HEK293T (cell line): ENCODE data around the gene OLFM2.
A peak's percentile ranks its signal among the peaks of the same experiment; 100 is the strongest.
"Not testable (repeated sequence)": the region's sequence is repeated elsewhere in the genome, so short reads cannot be mapped to it uniquely, and the experiment has no call there.

ENCODE experiments used
- CTCF ChIA-PET: fragments of 350-600 bp; formaldehyde crosslinking; extraction: SDS; loops from one replicate; lab custom pipeline; 2021; ENCODE audit warnings: antibody characterized with exemption, inconsistent platforms; lab: Yijun Ruan, JAX
- POLR2A ChIA-PET: fragments of 350-600 bp; formaldehyde crosslinking; extraction: SDS; loops from one replicate; lab custom pipeline; 2020; ENCODE audit warnings: antibody characterized with exemption, inconsistent platforms; lab: Yijun Ruan, JAX
- DNase-seq: peaks from one replicate; pipeline ENCODE4 v3.0.0; 2012; ENCODE audit warnings: mixed read lengths; ENCODE audit errors: extremely low spot score
- ARNT ChIP-seq: fragments of 450-650 bp; IDR thresholded peaks from 2 replicates; pipeline ENCODE4 v1.6.1; 2017; ENCODE audit warnings: mild to moderate bottlenecking
- BHLHE40 ChIP-seq: fragments of 450-650 bp; IDR thresholded peaks from 2 replicates; pipeline ENCODE4 v1.6.1; 2016; ENCODE audit warnings: mild to moderate bottlenecking, moderate library complexity, borderline replicate concordance
- CTBP1 ChIP-seq: fragments of 450-650 bp; IDR thresholded peaks from 2 replicates; pipeline ENCODE4 v1.6.1; 2016; ENCODE audit warnings: borderline replicate concordance
- ELF4 ChIP-seq: fragments of 450-650 bp; IDR thresholded peaks from 2 replicates; pipeline ENCODE4 v1.6.1; 2017; ENCODE audit warnings: antibody characterized with exemption
- FOXA1 ChIP-seq: fragments of 450-650 bp; IDR thresholded peaks from 2 replicates; pipeline ENCODE4 v1.6.1; 2016; ENCODE audit warnings: mild to moderate bottlenecking
- FOXK2 ChIP-seq: fragments of 450-650 bp; IDR thresholded peaks from 2 replicates; pipeline ENCODE4 v1.6.1; 2016; ENCODE audit warnings: mild to moderate bottlenecking
- FOXM1 ChIP-seq: fragments of 450-650 bp; IDR thresholded peaks from 2 replicates; pipeline ENCODE4 v1.6.1; 2017; ENCODE audit warnings: mild to moderate bottlenecking, borderline replicate concordance
- HDGF ChIP-seq: fragments of 450-650 bp; IDR thresholded peaks from 2 replicates; pipeline ENCODE4 v1.6.1; 2017; ENCODE audit warnings: antibody characterized with exemption, borderline replicate concordance
- L3MBTL2 ChIP-seq: fragments of 450-650 bp; conservative IDR thresholded peaks from 2 replicates; pipeline ENCODE4 v1.6.1; 2016; ENCODE audit warnings: mild to moderate bottlenecking
- LEF1 ChIP-seq: fragments of 450-650 bp; IDR thresholded peaks from 2 replicates; pipeline ENCODE4 v1.6.1; 2017; ENCODE audit warnings: mild to moderate bottlenecking, borderline replicate concordance
- NFRKB ChIP-seq: fragments of 450-650 bp; IDR thresholded peaks from 2 replicates; pipeline ENCODE4 v1.6.1; 2016; ENCODE audit warnings: mild to moderate bottlenecking, moderate library complexity
- PKNOX1 ChIP-seq: fragments of 450-650 bp; IDR thresholded peaks from 2 replicates; pipeline ENCODE4 v1.6.1; 2016
- SP1 ChIP-seq: fragments of 450-650 bp; IDR thresholded peaks from 2 replicates; pipeline ENCODE4 v1.6.1; 2017
- SUZ12 ChIP-seq: fragments of 450-650 bp; IDR thresholded peaks from 2 replicates; pipeline ENCODE4 v1.6.1; 2016; ENCODE audit warnings: mild to moderate bottlenecking
- TARDBP ChIP-seq: fragments of 450-650 bp; IDR thresholded peaks from 2 replicates; pipeline ENCODE4 v1.6.1; 2016
- ZNF384 ChIP-seq: fragments of 450-650 bp; IDR thresholded peaks from 2 replicates; pipeline ENCODE4 v1.6.1; 2016

The OLFM2 gene

GRCh38 chr19:9848762-9849161 lies 87.6 kb downstream of the OLFM2 start:
- ChIA-PET CTCF (no interaction called here), POLR2A (interaction anchor here (1.1 kb wide), 1 partner anchor 14 kb away, joined by 3 read pairs; the partner anchor contains the start of gene PIN1)
- DNase-seq: no peak
- TF ChIP-seq SP1 (no peak), HDGF (no peak), TARDBP (no peak), L3MBTL2 (no peak), FOXM1 (no peak), ZNF384 (no peak), LEF1 (no peak), ARNT (no peak)

GRCh38 chr19:9848060-9848459 lies 88.3 kb downstream of the OLFM2 start:
- CTCF ChIA-PET: no interaction called here
- TF ChIP-seq SP1 (no peak), LEF1 (no peak), ELF4 (no peak)
- DNase-seq: peak; percentile 53
- POLR2A ChIA-PET: no interaction called here

GRCh38 chr19:9847087-9847671 lies 89.1 kb downstream of the OLFM2 start:
- DNase-seq: peak; percentile 64
- ChIA-PET CTCF (no interaction called here), POLR2A (interaction anchor here (0.7 kb wide), 1 partner anchor 11 kb away, joined by 3 read pairs; no protein-coding TSS in a partner anchor)
- TF ChIP-seq FOXM1 (no peak), SUZ12 (no peak), L3MBTL2 (no peak)

GRCh38 chr19:9843626-9844273 lies 92.6 kb downstream of the OLFM2 start:
- POLR2A ChIA-PET, DNase-seq, CTCF ChIA-PET: not testable (repeated sequence)

GRCh38 chr19:9842834-9843625 lies 93.3 kb downstream of the OLFM2 start:
- TF ChIP-seq ELF4 (no peak), LEF1 (no peak), CTBP1 (no peak)
- CTCF ChIA-PET: no interaction called here
- POLR2A ChIA-PET: interaction anchor here (1.6 kb wide), 1 partner anchor 15 kb away, joined by 6 read pairs; the partner anchor contains the start of gene UBL5
- no peak for DNase-seq

- CTCF ChIA-PET: no interaction called here
- TF ChIP-seq FOXA1 (no peak), PKNOX1 (no peak), SP1 (no peak), TARDBP (no peak), HDGF (no peak), FOXK2 (no peak), BHLHE40 (no peak), FOXM1 (no peak), ARNT (no peak), NFRKB (no peak), ZNF384 (no peak)
- DNase-seq: no peak
- POLR2A ChIA-PET: interaction anchor here (1.2 kb wide), 1 partner anchor 12 kb away, joined by 3 read pairs; the partner anchor contains the start of gene UBL5
These were observed 96.9 kb downstream of the OLFM2 start for GRCh38 chr19:9839415-9839814.

GRCh38 chr19:9838324-9838723 lies 98.0 kb downstream of the OLFM2 start:
- ChIA-PET POLR2A (no interaction called here), CTCF (no interaction called here)
- DNase-seq: no peak
- TF ChIP-seq TARDBP: no peak
- TF ChIP-seq FOXM1: no peak
- no peak for TF ChIP-seq FOXK2
- TF ChIP-seq ARNT: no peak
- no peak for TF ChIP-seq HDGF
- TF ChIP-seq PKNOX1: no peak
